HepG2 (cell line): ENCODE results near the gene RNF25. TPM values are rescaled to one million over a fixed set of nuclear protein-coding genes. Genes with fewer than 3 reads are reported as not detected.

Experiments
- ATM ChIP-seq: fragments of 450-650 bp; IDR thresholded peaks from 2 replicates; pipeline ENCODE4 v1.7.1; 2017; ENCODE audit warnings: mild to moderate bottlenecking, borderline replicate concordance
- BRF2 ChIP-seq: sonication (generic); formaldehyde crosslinking; IDR thresholded peaks from 2 replicates; pipeline ENCODE4 v1.8.1; 2022; ENCODE audit warnings: mild to moderate bottlenecking, missing genetic modification reagents
- CEBPG ChIP-seq: IDR thresholded peaks from 2 replicates; pipeline ENCODE4 v1.6.1; 2016
- GABPA ChIP-seq, 2 experiments: IDR thresholded peaks; 2 replicates each; pipeline ENCODE4 v1.6.1; 2011 to 2016; ENCODE audit warnings: low read depth in 2 of 2, low read length in 1 of 2, missing biosample characterization in 1 of 2, missing genetic modification characterization in 1 of 2
- HNF1A ChIP-seq, 2 experiments: sonication (generic) in 1 of 2; formaldehyde crosslinking in 1 of 2; IDR thresholded peaks; 2 replicates each; pipeline versions ENCODE4 v1.4.0 to v1.6.1; 2016 to 2020; ENCODE audit warnings: borderline replicate concordance in 1 of 2, low read depth in 1 of 2, mild to moderate bottlenecking in 1 of 2, missing genetic modification reagents in 1 of 2
- HOXA5 ChIP-seq: sonication (generic); formaldehyde crosslinking; IDR thresholded peaks from 2 replicates; pipeline ENCODE4 v1.4.0; 2020; ENCODE audit warnings: missing genetic modification reagents
- MEIS1 ChIP-seq: sonication (generic); formaldehyde crosslinking; IDR thresholded peaks from 2 replicates; pipeline ENCODE4 v1.9.0; 2021; ENCODE audit warnings: mild to moderate bottlenecking, missing genetic modification reagents, moderate library complexity, borderline replicate concordance
- NR1H2 ChIP-seq: sonication (generic); formaldehyde crosslinking; IDR thresholded peaks from 2 replicates; pipeline ENCODE4 v1.8.1; 2022; ENCODE audit warnings: low read depth, missing genetic modification reagents, borderline replicate concordance
- PAF1 ChIP-seq: IDR thresholded peaks from 2 replicates; pipeline ENCODE4 v1.6.1; 2016; ENCODE audit warnings: missing genetic modification reagents, missing compliant biosample characterization
- RELA ChIP-seq: sonication (generic); formaldehyde crosslinking; IDR thresholded peaks from 2 replicates; pipeline ENCODE4 v1.4.0; 2020; ENCODE audit warnings: missing genetic modification reagents
- REPIN1 ChIP-seq: sonication (generic); formaldehyde crosslinking; IDR thresholded peaks from 2 replicates; pipeline ENCODE4 v1.8.0; 2022; ENCODE audit warnings: missing genetic modification reagents, low read depth, mild to moderate bottlenecking, borderline replicate concordance
- SMAD1 ChIP-seq: sonication (generic); formaldehyde crosslinking; IDR thresholded peaks from 2 replicates; pipeline ENCODE4 v1.4.0; 2020; ENCODE audit warnings: missing genetic modification reagents, low read depth, mild to moderate bottlenecking, borderline replicate concordance
- ZNF160 ChIP-seq: sonication (generic); formaldehyde crosslinking; IDR thresholded peaks from 2 replicates; pipeline ENCODE4 v1.8.0; 2022; ENCODE audit warnings: mild to moderate bottlenecking, inconsistent platforms, missing genetic modification reagents
- ZNF281 ChIP-seq: sonication (generic); formaldehyde crosslinking; IDR thresholded peaks from 2 replicates; pipeline ENCODE4 v1.4.0; 2020; ENCODE audit warnings: missing genetic modification reagents, borderline replicate concordance
- ZNF430 ChIP-seq: sonication (generic); formaldehyde crosslinking; IDR thresholded peaks from 2 replicates; pipeline ENCODE4 v1.9.0; 2021; ENCODE audit warnings: mild to moderate bottlenecking, missing genetic modification reagents
- ZNF737 ChIP-seq: sonication (generic); formaldehyde crosslinking; IDR thresholded peaks from 2 replicates; pipeline ENCODE4 v1.5.0; 2020; ENCODE audit warnings: missing genetic modification reagents, mild to moderate bottlenecking, borderline replicate concordance
- ZNF879 ChIP-seq: sonication (generic); formaldehyde crosslinking; IDR thresholded peaks from 2 replicates; pipeline ENCODE4 v1.8.1; 2023; ENCODE audit warnings: missing genetic modification reagents
- polyA plus RNA-seq, 8 experiments: library from polyadenylated mRNA; depleted of rRNA in 3 of 8; stranded (reverse) in 7 of 8; unstranded in 1 of 8; fragments of >200 nt; fragmentation: Illumina TruSeq in 4 of 8; extraction: Trizol in 4 of 8; gene quantifications; 2 replicates each; pipeline versions ENCODE4 v1.2.1 to v1.2.3, GENCODE V29; 2011 to 2016; ENCODE audit warnings: low read depth in 4 of 8, missing spikeins in 1 of 8, mixed read lengths in 1 of 8; ENCODE audit not compliant: insufficient read depth in 1 of 8
- total RNA-seq, 5 experiments: library from RNA; depleted of rRNA; stranded (reverse); fragments of >200 nt; fragmentation: Illumina TruSeq; extraction: Trizol; gene quantifications; 2 replicates each; pipeline ENCODE4 v1.2.3, GENCODE V29; 2016; ENCODE audit warnings: low read depth in 1 of 5

Gene RNF25
- total and polyA plus RNA-seq, 2 of the 13 experiments (the other 11 are each of a cell fraction or from before 2014, with no cell fraction given), result 37.0 to 87.6 TPM

DNA sequence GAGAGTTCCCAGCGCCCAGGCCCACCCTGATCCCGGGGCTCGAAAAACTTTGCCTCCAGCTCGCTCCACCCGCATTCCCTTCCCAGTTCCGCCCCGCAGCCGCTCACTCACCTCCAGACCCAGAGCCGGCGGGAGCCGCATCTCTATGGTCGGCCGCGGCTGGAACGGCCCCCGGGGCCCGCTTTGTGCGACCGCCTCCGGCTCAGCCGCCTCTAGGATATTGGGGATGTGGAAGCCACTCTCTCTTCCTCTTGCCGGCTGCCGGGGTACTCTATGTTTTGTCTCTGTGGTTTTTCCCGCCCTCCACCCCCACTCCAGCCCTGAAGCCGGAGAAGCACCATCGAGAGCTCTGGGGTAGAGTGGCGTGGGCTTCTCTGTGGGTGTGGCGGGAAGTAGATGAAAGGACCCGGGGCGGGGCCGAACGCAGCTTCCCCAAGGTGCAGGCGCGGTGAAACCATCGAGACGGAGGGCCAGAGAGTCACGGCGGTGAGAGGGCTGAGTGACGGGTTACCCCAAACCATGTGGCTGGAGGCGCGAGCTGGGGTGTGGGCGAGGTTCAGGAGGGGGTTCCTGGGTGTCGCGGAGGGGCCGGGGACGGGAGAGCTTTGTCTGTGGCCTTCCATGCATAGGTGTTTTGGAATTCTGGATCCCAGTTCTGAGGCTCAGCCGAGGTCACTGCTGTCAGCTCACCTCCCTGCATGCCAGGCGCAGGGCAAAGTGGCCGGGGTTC is 12.4 kb downstream of the RNF25 start, which contains the start of the genes BCS1L and ZNF142 (continued):
- TF ChIP-seq ZNF281, result peak; percentile 39; the same call in 1 of the 2 replicates
- TF ChIP-seq ZNF430 (CRISPR knock-in tag), result no peak
- no peak for TF ChIP-seq PAF1 (CRISPR knock-in tag)
- TF ChIP-seq MEIS1 (CRISPR knock-in tag), result peak; percentile 58; the same call in 1 of the 2 replicates
- TF ChIP-seq ZNF160 (CRISPR knock-in tag), result peak; percentile 72
- peak; percentile 73 for TF ChIP-seq HOXA5 (CRISPR knock-in tag)
- TF ChIP-seq BRF2, result no peak; the same call in 1 of the 2 replicates
- peak; percentile 33; the same call in 1 of the 2 replicates for TF ChIP-seq HNF1A (IDR thresholded peaks at IDR 0.05; ENCODE audit: low read depth)
- peak; percentile 65; the same call in 1 of the 2 replicates for TF ChIP-seq HNF1A (CRISPR knock-in tag; IDR thresholded peaks at IDR 0.05; ENCODE audit: borderline replicate concordance)
- TF ChIP-seq GABPA (IDR thresholded peaks at IDR 0.05; ENCODE audit: low read depth, low read length), result peak; percentile 73
- TF ChIP-seq GABPA (CRISPR knock-in tag; IDR thresholded peaks at IDR 0.05; ENCODE audit: low read depth), result peak; percentile 94
- TF ChIP-seq NR1H2 (CRISPR knock-in tag), result no peak
- peak; percentile 83; the same call in 1 of the 2 replicates for TF ChIP-seq REPIN1 (CRISPR knock-in tag)
- no peak for TF ChIP-seq CEBPG (CRISPR knock-in tag)
- TF ChIP-seq ZNF879, result no peak
- 0 out of 2 replicates have a peak, but pooled peaks have one; percentile 52 for TF ChIP-seq SMAD1
- TF ChIP-seq RELA (CRISPR knock-in tag), result peak; percentile 28; the same call in 1 of the 2 replicates
- TF ChIP-seq ATM, result no peak
- no peak; the same call in 1 of the 2 replicates for TF ChIP-seq ZNF737 (CRISPR knock-in tag)
